HepG2 (cell line): ENCODE data around the gene SHC1. TPM values are rescaled to one million over a fixed set of nuclear protein-coding genes. Genes with fewer than 3 reads are reported as not detected.

Experiments used
- ATF1 ChIP-seq: IDR thresholded peaks from 2 replicates; pipeline ENCODE4 v1.6.1; 2016; ENCODE audit warnings: mild to moderate bottlenecking, control low read depth
- CENPX ChIP-seq: sonication (generic); formaldehyde crosslinking; IDR thresholded peaks from 2 replicates; pipeline ENCODE4 v1.9.0; 2021; ENCODE audit warnings: mild to moderate bottlenecking, missing genetic modification reagents, moderate library complexity
- CHD4 ChIP-seq: fragments of 200-600 bp; sonication (generic); IDR thresholded peaks from 2 replicates; pipeline ENCODE4 v1.7.0; 2017; ENCODE audit warnings: mild to moderate bottlenecking, low read length, borderline replicate concordance
- ERF ChIP-seq: IDR thresholded peaks from 2 replicates; pipeline ENCODE4 v1.6.1; 2018; ENCODE audit warnings: missing biosample characterization, missing genetic modification reagents
- HOXA9 ChIP-seq: sonication (generic); formaldehyde crosslinking; IDR thresholded peaks from 2 replicates; pipeline ENCODE4 v1.8.1; 2022; ENCODE audit warnings: missing genetic modification reagents, mild to moderate bottlenecking, moderate library complexity, borderline replicate concordance
- KAT2B ChIP-seq: fragments of 150-350 bp; IDR thresholded peaks from 2 replicates; pipeline ENCODE4 v1.6.1; 2014; ENCODE audit warnings: low read depth, low read length, borderline replicate concordance
- NFIB ChIP-seq: sonication (generic); formaldehyde crosslinking; IDR thresholded peaks from 2 replicates; pipeline ENCODE4 v1.9.0; 2021; ENCODE audit warnings: missing genetic modification reagents, mild to moderate bottlenecking, borderline replicate concordance
- PTBP1 ChIP-seq: fragments of 200-400 bp; formaldehyde crosslinking; IDR thresholded peaks from 2 replicates; pipeline ENCODE4 v1.6.1; 2018; ENCODE audit warnings: low read length, low read depth; ENCODE audit not compliant: poor library complexity, severe bottlenecking
- RCOR2 ChIP-seq: IDR thresholded peaks from 2 replicates; pipeline ENCODE4 v1.6.1; 2016; ENCODE audit warnings: missing biosample characterization, missing genetic modification reagents
- RFXANK ChIP-seq: IDR thresholded peaks from 2 replicates; pipeline ENCODE4 v1.6.1; 2016
- RXRB ChIP-seq: IDR thresholded peaks from 2 replicates; pipeline ENCODE4 v1.6.1; 2016; ENCODE audit warnings: borderline replicate concordance, missing genetic modification reagents, missing compliant biosample characterization
- ZBTB3 ChIP-seq: sonication (generic); formaldehyde crosslinking; IDR thresholded peaks from 2 replicates; pipeline ENCODE4 v1.4.0; 2020; ENCODE audit warnings: low read depth, mild to moderate bottlenecking, moderate library complexity, missing genetic modification reagents, borderline replicate concordance
- ZFX ChIP-seq: sonication (generic); formaldehyde crosslinking; IDR thresholded peaks from 2 replicates; pipeline ENCODE4 v1.4.0; 2020; ENCODE audit warnings: mild to moderate bottlenecking, low read depth, missing genetic modification reagents, moderate library complexity
- ZNF225 ChIP-seq: sonication (generic); formaldehyde crosslinking; IDR thresholded peaks from 2 replicates; pipeline ENCODE4 v1.4.0; 2020; ENCODE audit warnings: mild to moderate bottlenecking, missing genetic modification reagents
- ZNF230 ChIP-seq: sonication (generic); formaldehyde crosslinking; IDR thresholded peaks from 2 replicates; pipeline ENCODE4 v1.4.0; 2020; ENCODE audit warnings: mild to moderate bottlenecking, missing genetic modification reagents
- ZNF550 ChIP-seq: sonication (generic); formaldehyde crosslinking; IDR thresholded peaks from 2 replicates; pipeline ENCODE4 v1.4.0; 2020; ENCODE audit warnings: mild to moderate bottlenecking, missing genetic modification reagents, borderline replicate concordance
- ZNF572 ChIP-seq: sonication (generic); formaldehyde crosslinking; IDR thresholded peaks from 2 replicates; pipeline ENCODE4 v1.5.1; 2020; ENCODE audit warnings: mild to moderate bottlenecking, missing genetic modification reagents
- ZNF644 ChIP-seq: IDR thresholded peaks from 2 replicates; pipeline ENCODE4 v1.6.1; 2016; ENCODE audit warnings: low read depth
- ZNF7 ChIP-seq: IDR thresholded peaks from 2 replicates; pipeline ENCODE4 v1.6.1; 2016; ENCODE audit warnings: missing biosample characterization, missing genetic modification reagents
- ZNF83 ChIP-seq: sonication (generic); formaldehyde crosslinking; IDR thresholded peaks from 2 replicates; pipeline ENCODE4 v1.4.0; 2020; ENCODE audit warnings: missing genetic modification reagents, mild to moderate bottlenecking, borderline replicate concordance
- polyA plus RNA-seq, 8 experiments: library from polyadenylated mRNA; depleted of rRNA in 3 of 8; stranded (reverse) in 7 of 8; unstranded in 1 of 8; fragments of >200 nt; fragmentation: Illumina TruSeq in 4 of 8; extraction: Trizol in 4 of 8; gene quantifications; 2 replicates each; pipeline versions ENCODE4 v1.2.1 to v1.2.3, GENCODE V29; 2011 to 2016; ENCODE audit warnings: low read depth in 4 of 8, missing spikeins in 1 of 8, mixed read lengths in 1 of 8; ENCODE audit not compliant: insufficient read depth in 1 of 8
- total RNA-seq, 5 experiments: library from RNA; depleted of rRNA; stranded (reverse); fragments of >200 nt; fragmentation: Illumina TruSeq; extraction: Trizol; gene quantifications; 2 replicates each; pipeline ENCODE4 v1.2.3, GENCODE V29; 2016; ENCODE audit warnings: low read depth in 1 of 5
- TF ChIP-seq, protein P1 (sequence below): sonication (generic); formaldehyde crosslinking; IDR thresholded peaks from 2 replicates; pipeline ENCODE4 v1.5.0; 2020; ENCODE audit warnings: mild to moderate bottlenecking, low read depth, missing genetic modification reagents, borderline replicate concordance
- TF ChIP-seq, protein P2 (sequence below), 2 experiments: fragments of 450-650 bp in 1 of 2; sonication (generic) in 1 of 2; formaldehyde crosslinking in 1 of 2; IDR thresholded peaks; 2 replicates each; pipeline versions ENCODE4 v1.6.1 to v1.8.0; 2016 to 2022; ENCODE audit warnings: antibody characterized with exemption in 1 of 2, mild to moderate bottlenecking in 1 of 2, missing genetic modification reagents in 1 of 2

SHC1 gene
- total and polyA plus RNA-seq, 2 of the 13 experiments (the other 11 are each of a cell fraction or from before 2014, with no cell fraction given): 52.0 to 137 TPM

- TF ChIP-seq, protein P1, sequence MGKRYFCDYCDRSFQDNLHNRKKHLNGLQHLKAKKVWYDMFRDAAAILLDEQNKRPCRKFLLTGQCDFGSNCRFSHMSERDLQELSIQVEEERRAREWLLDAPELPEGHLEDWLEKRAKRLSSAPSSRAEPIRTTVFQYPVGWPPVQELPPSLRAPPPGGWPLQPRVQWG (CRISPR knock-in tag): no peak
- no peak for TF ChIP-seq ZNF550 (CRISPR knock-in tag)
- TF ChIP-seq ZNF7 (CRISPR knock-in tag): no peak
- no peak for TF ChIP-seq ATF1 (CRISPR knock-in tag)
- TF ChIP-seq ZFX (CRISPR knock-in tag): peak; percentile 51
- TF ChIP-seq ZNF230 (CRISPR knock-in tag): no peak
- no peak for TF ChIP-seq CENPX (CRISPR knock-in tag)
- TF ChIP-seq ZNF572: no peak; the same call in 1 of the 2 replicates
- TF ChIP-seq ZNF644 (CRISPR knock-in tag): no peak
- no peak for TF ChIP-seq RFXANK
- TF ChIP-seq RXRB (CRISPR knock-in tag): peak; percentile 83
- no peak for TF ChIP-seq KAT2B
- TF ChIP-seq PTBP1: no peak
- TF ChIP-seq ERF: no peak
- TF ChIP-seq, protein P2, sequence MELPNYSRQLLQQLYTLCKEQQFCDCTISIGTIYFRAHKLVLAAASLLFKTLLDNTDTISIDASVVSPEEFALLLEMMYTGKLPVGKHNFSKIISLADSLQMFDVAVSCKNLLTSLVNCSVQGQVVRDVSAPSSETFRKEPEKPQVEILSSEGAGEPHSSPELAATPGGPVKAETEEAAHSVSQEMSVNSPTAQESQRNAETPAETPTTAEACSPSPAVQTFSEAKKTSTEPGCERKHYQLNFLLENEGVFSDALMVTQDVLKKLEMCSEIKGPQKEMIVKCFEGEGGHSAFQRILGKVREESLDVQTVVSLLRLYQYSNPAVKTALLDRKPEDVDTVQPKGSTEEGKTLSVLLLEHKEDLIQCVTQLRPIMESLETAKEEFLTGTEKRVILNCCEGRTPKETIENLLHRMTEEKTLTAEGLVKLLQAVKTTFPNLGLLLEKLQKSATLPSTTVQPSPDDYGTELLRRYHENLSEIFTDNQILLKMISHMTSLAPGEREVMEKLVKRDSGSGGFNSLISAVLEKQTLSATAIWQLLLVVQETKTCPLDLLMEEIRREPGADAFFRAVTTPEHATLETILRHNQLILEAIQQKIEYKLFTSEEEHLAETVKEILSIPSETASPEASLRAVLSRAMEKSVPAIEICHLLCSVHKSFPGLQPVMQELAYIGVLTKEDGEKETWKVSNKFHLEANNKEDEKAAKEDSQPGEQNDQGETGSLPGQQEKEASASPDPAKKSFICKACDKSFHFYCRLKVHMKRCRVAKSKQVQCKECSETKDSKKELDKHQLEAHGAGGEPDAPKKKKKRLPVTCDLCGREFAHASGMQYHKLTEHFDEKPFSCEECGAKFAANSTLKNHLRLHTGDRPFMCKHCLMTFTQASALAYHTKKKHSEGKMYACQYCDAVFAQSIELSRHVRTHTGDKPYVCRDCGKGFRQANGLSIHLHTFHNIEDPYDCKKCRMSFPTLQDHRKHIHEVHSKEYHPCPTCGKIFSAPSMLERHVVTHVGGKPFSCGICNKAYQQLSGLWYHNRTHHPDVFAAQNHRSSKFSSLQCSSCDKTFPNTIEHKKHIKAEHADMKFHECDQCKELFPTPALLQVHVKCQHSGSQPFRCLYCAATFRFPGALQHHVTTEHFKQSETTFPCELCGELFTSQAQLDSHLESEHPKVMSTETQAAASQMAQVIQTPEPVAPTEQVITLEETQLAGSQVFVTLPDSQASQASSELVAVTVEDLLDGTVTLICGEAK (IDR thresholded peaks at IDR 0.05): no peak
- TF ChIP-seq, protein P2 (CRISPR knock-in tag; IDR thresholded peaks at IDR 0.05): no peak
- no peak for TF ChIP-seq CHD4
- no peak; the same call in 1 of the 2 replicates for TF ChIP-seq ZBTB3 (CRISPR knock-in tag)
- TF ChIP-seq RCOR2 (CRISPR knock-in tag): no peak
- TF ChIP-seq NFIB (CRISPR knock-in tag): no peak
- TF ChIP-seq ZNF225 (CRISPR knock-in tag): no peak
- no peak for TF ChIP-seq ZNF83 (CRISPR knock-in tag)
- no peak for TF ChIP-seq HOXA9
Observed at GRCh38 chr1:154973344-154974101, 3.0 kb upstream of the SHC1 start (continued).
